SK-N-SH (cell line): ENCODE results near the gene PSMD8. TPM values are rescaled to one million over a fixed set of nuclear protein-coding genes. Genes with fewer than 3 reads are reported as not detected.

ENCODE experiments used
- CTCF ChIA-PET: fragments of 300-600, 350-600 bp; formaldehyde crosslinking; extraction: SDS; loops from one replicate; lab custom pipeline; 2021; lab: Yijun Ruan, JAX
- POLR2A ChIA-PET: fragments of 350-600 bp; sonication (Branson Sonifier 250); formaldehyde crosslinking; extraction: SDS; loops from one replicate; lab custom pipeline; 2020; ENCODE audit warnings: antibody characterized with exemption, inconsistent platforms; lab: Yijun Ruan, JAX
- DNase-seq: peaks from one replicate; pipeline ENCODE4 v3.0.0; 2012
- H2AFZ ChIP-seq: fragments of 200-600 bp; sonication (generic); 2 replicates; pipeline ENCODE4 v1.8.1; 2016; ENCODE audit warnings: antibody characterized with exemption, mild to moderate bottlenecking, low read depth
- H3F3A ChIP-seq: fragments of 200-600 bp; sonication (generic); replicated peaks from 2 replicates; pipeline ENCODE3; 2016; ENCODE audit warnings: antibody characterized with exemption, mild to moderate bottlenecking; ENCODE audit not compliant: insufficient read depth
- H3K27ac ChIP-seq, 2 experiments: fragments of 200-500 bp in 1 of 2; fragments of 200-600 bp in 1 of 2; sonication (Bioruptor generic) in 1 of 2; sonication (generic), shearing (Covaris generic) in 1 of 2; 2 replicates each; pipeline versions ENCODE4 v1.5.1 to v1.6.1; 2014 to 2016; ENCODE audit warnings: low read depth in 2 of 2, inconsistent platforms in 1 of 2, low read length in 1 of 2, mild to moderate bottlenecking in 1 of 2, mixed read lengths in 1 of 2
- H3K27me3 ChIP-seq: fragments of 200-600 bp; sonication (generic), shearing (Covaris generic); 2 replicates; pipeline ENCODE4 v1.6.1; 2016; ENCODE audit warnings: mixed run types; ENCODE audit not compliant: insufficient read depth
- H3K36me3 ChIP-seq, 2 experiments: fragments of 200-500 bp in 1 of 2; fragments of 200-600 bp in 1 of 2; sonication (Bioruptor generic) in 1 of 2; sonication (generic) in 1 of 2; replicated peaks in 1 of 2; 2 replicates each; pipeline versions ENCODE3 to v1.5.1; 2014 to 2016; ENCODE audit warnings: low read length in 1 of 2, mild to moderate bottlenecking in 1 of 2; ENCODE audit not compliant: insufficient read depth in 2 of 2, control insufficient read depth in 1 of 2
- H3K4me1 ChIP-seq, 2 experiments: fragments of 200-500 bp in 1 of 2; fragments of 200-600 bp in 1 of 2; sonication (Bioruptor generic) in 1 of 2; sonication (generic), shearing (Covaris generic) in 1 of 2; 2 replicates each; pipeline versions ENCODE4 v1.5.1 to v1.6.1; 2014 to 2016; ENCODE audit warnings: low read depth in 1 of 2, low read length in 1 of 2, mixed run types in 1 of 2; ENCODE audit not compliant: insufficient read depth in 2 of 2, control insufficient read depth in 1 of 2
- H3K4me2 ChIP-seq: fragments of 200-600 bp; sonication (generic), shearing (Covaris generic); 2 replicates; pipeline ENCODE4 v1.6.1; 2017; ENCODE audit warnings: mixed run types
- H3K4me3 ChIP-seq, 2 experiments: fragments of 200-500 bp in 1 of 2; fragments of 200-600 bp in 1 of 2; sonication (Bioruptor generic) in 1 of 2; sonication (generic), shearing (Covaris generic) in 1 of 2; 2 replicates each; pipeline versions ENCODE4 v1.5.1 to v1.8.1; 2014 to 2016; ENCODE audit warnings: low read depth in 2 of 2, inconsistent platforms in 1 of 2, low read length in 1 of 2, mild to moderate bottlenecking in 1 of 2, mixed read lengths in 1 of 2, moderate library complexity in 1 of 2
- H3K79me2 ChIP-seq: fragments of 200-600 bp; sonication (generic); 2 replicates; pipeline ENCODE4 v1.8.1; 2017; ENCODE audit warnings: mild to moderate bottlenecking; ENCODE audit not compliant: insufficient read depth
- H3K9ac ChIP-seq: fragments of 200-600 bp; sonication (generic); 2 replicates; pipeline ENCODE4 v1.6.1; 2017; ENCODE audit warnings: mixed run types
- H3K9me2 ChIP-seq: fragments of 200-600 bp; sonication (generic); 2 replicates; pipeline ENCODE4 v1.6.1; 2017; ENCODE audit warnings: mixed run types
- H3K9me3 ChIP-seq: fragments of 200-600 bp; sonication (generic); 2 replicates; pipeline ENCODE4 v1.6.1; 2017; ENCODE audit warnings: mixed run types, mild to moderate bottlenecking, moderate library complexity
- H4K20me1 ChIP-seq: fragments of 200-600 bp; sonication (generic); 2 replicates; pipeline ENCODE4 v1.6.1; 2017; ENCODE audit warnings: mild to moderate bottlenecking, mixed run types; ENCODE audit not compliant: insufficient read depth
- CHD2 ChIP-seq: fragments of 150-350 bp; IDR thresholded peaks from 2 replicates; pipeline ENCODE4 v1.6.1; 2018; ENCODE audit warnings: low read length; ENCODE audit not compliant: partially characterized antibody
- ELF1 ChIP-seq: IDR thresholded peaks from 2 replicates; pipeline ENCODE4 v1.4.0; 2012
- GABPA ChIP-seq: IDR thresholded peaks from 2 replicates; pipeline ENCODE4 v1.4.0; 2012; ENCODE audit warnings: low read depth, mild to moderate bottlenecking
- JUND ChIP-seq: IDR thresholded peaks from 2 replicates; pipeline ENCODE4 v1.4.0; 2012
- MEF2A ChIP-seq: IDR thresholded peaks from 2 replicates; pipeline ENCODE4 v1.4.0; 2012; ENCODE audit warnings: low read depth, borderline replicate concordance
- MXI1 ChIP-seq: IDR thresholded peaks from 2 replicates; pipeline ENCODE4 v1.6.1; 2012; ENCODE audit warnings: mild to moderate bottlenecking, low read depth, low read length, improper control_type of control experiment
- NFIC ChIP-seq: IDR thresholded peaks from 2 replicates; pipeline ENCODE4 v1.4.0; 2012; ENCODE audit warnings: borderline replicate concordance
- NRF1 ChIP-seq: IDR thresholded peaks from 2 replicates; pipeline ENCODE4 v1.6.1; 2012; ENCODE audit warnings: low read depth, mild to moderate bottlenecking, low read length
- POLR2AphosphoS5 ChIP-seq: IDR thresholded peaks from 2 replicates; pipeline ENCODE4 v1.6.1; 2012; ENCODE audit warnings: low read depth, low read length
- RAD21 ChIP-seq: IDR thresholded peaks from 2 replicates; pipeline ENCODE4 v1.6.1; 2012; ENCODE audit warnings: mild to moderate bottlenecking, low read length
- RCOR1 ChIP-seq: fragments of 150-350 bp; IDR thresholded peaks from 2 replicates; pipeline ENCODE4 v1.6.1; 2017; ENCODE audit warnings: antibody characterized with exemption, low read length
- SIN3A ChIP-seq: IDR thresholded peaks from 2 replicates; pipeline ENCODE4 v1.6.1; 2012; ENCODE audit warnings: low read depth, mild to moderate bottlenecking, low read length, moderate library complexity, borderline replicate concordance
- SMC3 ChIP-seq: IDR thresholded peaks from 2 replicates; pipeline ENCODE4 v1.6.1; 2012; ENCODE audit warnings: low read depth, low read length, improper control_type of control experiment
- TAF1 ChIP-seq: IDR thresholded peaks from 2 replicates; pipeline ENCODE4 v1.6.1; 2012; ENCODE audit warnings: low read depth, mild to moderate bottlenecking, low read length, moderate library complexity, borderline replicate concordance
- TEAD4 ChIP-seq: IDR thresholded peaks from 2 replicates; pipeline ENCODE4 v1.4.0; 2012; ENCODE audit warnings: mild to moderate bottlenecking, borderline replicate concordance; ENCODE audit not compliant: insufficient read depth
- YY1 ChIP-seq: IDR thresholded peaks from 2 replicates; pipeline ENCODE4 v1.4.0; 2012; ENCODE audit warnings: low read depth, mild to moderate bottlenecking
- WGBS: methylation state at CpG from one replicate; pipeline ENCODE4 v1.1.6; 2017; ENCODE audit warnings: low lambda C conversion rate; 5-methylcytosine and 5-hydroxymethylcytosine counted together
- polyA plus RNA-seq, 3 experiments: library from polyadenylated mRNA; depleted of rRNA; stranded (reverse); fragments of >200 nt; gene quantifications; 2 replicates each; pipeline ENCODE4 v1.2.3, GENCODE V29; 2012
- TF ChIP-seq, protein P1 (sequence below): fragments of 150-350 bp; IDR thresholded peaks from 2 replicates; pipeline ENCODE4 v1.6.1; 2016; ENCODE audit warnings: mild to moderate bottlenecking, low read depth, low read length
- TF ChIP-seq, protein P2 (sequence below): IDR thresholded peaks from 2 replicates; pipeline ENCODE4; 2012
- TF ChIP-seq, protein P3 (sequence below): fragments of 200-600 bp; sonication (generic); IDR thresholded peaks from 2 replicates; pipeline ENCODE4 v1.6.1; 2017; ENCODE audit warnings: antibody characterized with exemption, mild to moderate bottlenecking, moderate library complexity
- TF ChIP-seq, protein P4 (sequence below): IDR thresholded peaks from 2 replicates; pipeline ENCODE4 v1.4.0; 2012; ENCODE audit warnings: low read depth, borderline replicate concordance
- TF ChIP-seq, protein P5 (sequence below): IDR thresholded peaks from 2 replicates; pipeline ENCODE4 v1.4.0; 2012; ENCODE audit warnings: low read depth, borderline replicate concordance

PSMD8 gene
- polyA plus RNA-seq, 1 of the 3 experiments (the other 2 are of a cell fraction), result 400 TPM

DNA sequence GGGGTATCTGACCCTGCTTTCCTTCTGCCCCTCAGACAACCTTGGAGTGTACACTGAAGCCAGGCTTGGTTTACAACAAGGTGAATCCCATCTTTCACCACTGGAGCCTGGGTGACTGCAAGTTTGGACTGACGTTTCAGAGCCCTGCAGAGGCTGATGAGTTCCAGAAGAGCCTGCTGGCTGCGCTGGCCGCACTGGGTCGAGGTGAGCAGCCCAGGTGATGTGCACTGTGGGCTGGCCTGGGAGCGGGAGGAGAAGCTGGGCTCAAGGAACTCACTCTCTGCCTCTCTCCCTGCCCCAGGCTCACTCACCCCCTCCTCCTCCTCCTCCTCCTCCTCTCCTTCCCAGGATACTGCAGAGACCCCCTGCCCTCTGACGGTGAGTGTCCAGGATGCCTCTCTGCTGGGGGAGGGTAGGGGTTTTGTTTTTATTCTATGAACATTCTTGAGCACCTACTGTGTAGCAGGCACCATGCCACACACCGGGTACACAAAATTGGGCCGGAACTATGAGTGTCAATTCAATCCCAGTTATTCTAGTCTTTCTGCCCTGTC is 17.6 kb downstream of the PSMD8 start:
- Histone ChIP-seq H3K27me3 (no peaks in the 10 kb centered on the region), H3K4me2 (no peak overlapping the region), H3K36me3 (peaks cover 22 to 35% of the 10 kb centered on the region in 2 experiments), H3K79me2 (peaks cover 32% of the 10 kb centered on the region), H3K27ac (no peak overlapping the region), H3K9me3 (no peaks in the 10 kb centered on the region), H3K9me2 (no peaks in the 10 kb centered on the region), H3F3A (peaks cover 17% of the 10 kb centered on the region), H3K4me3 (no peak overlapping the region), H4K20me1 (no peaks in the 10 kb centered on the region), H2AFZ (no peak overlapping the region), H3K4me1 (peaks cover 9 to 10% of the 10 kb centered on the region in 2 experiments; a peak in 2 of 4 replicates), H3K9ac (no peak overlapping the region)
- ChIA-PET POLR2A (no interaction called here), CTCF (interaction anchor here (0.6 to 1.0 kb wide), 2 partner anchors 11 to 541 kb away, joined by 3 read pairs; partner anchors contain the start of gene FAM98C)
- 87% methylated on average over 8 of the region's 8 CpGs for WGBS
- no peak for TF ChIP-seq MEF2A
- TF ChIP-seq, protein P1, sequence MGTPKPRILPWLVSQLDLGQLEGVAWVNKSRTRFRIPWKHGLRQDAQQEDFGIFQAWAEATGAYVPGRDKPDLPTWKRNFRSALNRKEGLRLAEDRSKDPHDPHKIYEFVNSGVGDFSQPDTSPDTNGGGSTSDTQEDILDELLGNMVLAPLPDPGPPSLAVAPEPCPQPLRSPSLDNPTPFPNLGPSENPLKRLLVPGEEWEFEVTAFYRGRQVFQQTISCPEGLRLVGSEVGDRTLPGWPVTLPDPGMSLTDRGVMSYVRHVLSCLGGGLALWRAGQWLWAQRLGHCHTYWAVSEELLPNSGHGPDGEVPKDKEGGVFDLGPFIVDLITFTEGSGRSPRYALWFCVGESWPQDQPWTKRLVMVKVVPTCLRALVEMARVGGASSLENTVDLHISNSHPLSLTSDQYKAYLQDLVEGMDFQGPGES, result no peak
- no peak for TF ChIP-seq NFIC
- TF ChIP-seq POLR2AphosphoS5, result no peak
- no peak for DNase-seq

DNA sequence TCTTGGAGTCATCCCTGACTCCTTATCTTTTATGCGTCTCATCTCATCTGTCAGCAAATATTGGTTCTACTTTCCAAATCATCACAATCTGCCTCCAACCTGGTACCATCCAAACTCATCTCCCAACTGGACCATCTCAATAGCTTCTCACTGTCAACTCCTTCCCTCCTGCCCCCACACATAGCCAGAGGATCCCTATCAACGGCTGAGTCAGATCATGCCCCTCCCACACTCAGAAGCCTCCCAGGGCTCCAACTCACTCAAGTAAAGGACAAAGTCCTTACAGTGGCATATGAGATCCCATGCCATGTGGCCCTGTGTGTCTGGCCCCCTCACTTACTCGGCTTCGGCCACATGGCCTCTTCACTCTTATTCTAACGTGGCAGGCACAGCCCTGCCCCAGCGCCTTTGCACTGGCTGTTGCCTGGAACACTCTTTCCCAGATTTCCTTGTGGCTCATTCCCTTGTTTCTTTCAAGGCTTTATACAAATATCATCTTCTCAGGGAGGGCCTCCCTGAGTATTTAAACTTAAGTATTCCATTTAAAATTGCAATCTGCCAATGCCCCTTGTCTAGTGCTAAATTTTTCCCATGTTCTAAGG is 18.4 kb downstream of the PSMD8 start:
- H3K9me2 ChIP-seq, result no peaks in the 10 kb centered on the region
- ChIA-PET CTCF (interaction anchor here (1.2 to 2.9 kb wide), 2 partner anchors 9 to 10 kb away, joined by 3 to 13 read pairs; partner anchors contain the start of gene FAM98C), POLR2A (no interaction called here)
- no peak overlapping the region for H3K27ac ChIP-seq
- H3F3A ChIP-seq, result peaks cover 10% of the 10 kb centered on the region
- peaks cover 32% of the 10 kb centered on the region for H3K79me2 ChIP-seq
- no peaks in the 10 kb centered on the region for H4K20me1 ChIP-seq
- no peak overlapping the region for H2AFZ ChIP-seq
- DNase-seq, result no peak
- H3K4me1 ChIP-seq, result peaks cover 7 to 9% of the 10 kb centered on the region in 2 experiments; a peak in 2 of 4 replicates
- TF ChIP-seq RCOR1, result no peak
- TF ChIP-seq MXI1, result no peak
- no peak for TF ChIP-seq CHD2
- TF ChIP-seq, protein P2, sequence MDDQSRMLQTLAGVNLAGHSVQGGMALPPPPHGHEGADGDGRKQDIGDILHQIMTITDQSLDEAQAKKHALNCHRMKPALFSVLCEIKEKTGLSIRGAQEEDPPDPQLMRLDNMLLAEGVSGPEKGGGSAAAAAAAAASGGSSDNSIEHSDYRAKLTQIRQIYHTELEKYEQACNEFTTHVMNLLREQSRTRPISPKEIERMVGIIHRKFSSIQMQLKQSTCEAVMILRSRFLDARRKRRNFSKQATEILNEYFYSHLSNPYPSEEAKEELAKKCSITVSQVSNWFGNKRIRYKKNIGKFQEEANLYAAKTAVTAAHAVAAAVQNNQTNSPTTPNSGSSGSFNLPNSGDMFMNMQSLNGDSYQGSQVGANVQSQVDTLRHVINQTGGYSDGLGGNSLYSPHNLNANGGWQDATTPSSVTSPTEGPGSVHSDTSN, result no peak
- TF ChIP-seq NRF1, result no peak
- TF ChIP-seq GABPA, result no peak
- no peak for TF ChIP-seq SIN3A
- TF ChIP-seq, protein P3, sequence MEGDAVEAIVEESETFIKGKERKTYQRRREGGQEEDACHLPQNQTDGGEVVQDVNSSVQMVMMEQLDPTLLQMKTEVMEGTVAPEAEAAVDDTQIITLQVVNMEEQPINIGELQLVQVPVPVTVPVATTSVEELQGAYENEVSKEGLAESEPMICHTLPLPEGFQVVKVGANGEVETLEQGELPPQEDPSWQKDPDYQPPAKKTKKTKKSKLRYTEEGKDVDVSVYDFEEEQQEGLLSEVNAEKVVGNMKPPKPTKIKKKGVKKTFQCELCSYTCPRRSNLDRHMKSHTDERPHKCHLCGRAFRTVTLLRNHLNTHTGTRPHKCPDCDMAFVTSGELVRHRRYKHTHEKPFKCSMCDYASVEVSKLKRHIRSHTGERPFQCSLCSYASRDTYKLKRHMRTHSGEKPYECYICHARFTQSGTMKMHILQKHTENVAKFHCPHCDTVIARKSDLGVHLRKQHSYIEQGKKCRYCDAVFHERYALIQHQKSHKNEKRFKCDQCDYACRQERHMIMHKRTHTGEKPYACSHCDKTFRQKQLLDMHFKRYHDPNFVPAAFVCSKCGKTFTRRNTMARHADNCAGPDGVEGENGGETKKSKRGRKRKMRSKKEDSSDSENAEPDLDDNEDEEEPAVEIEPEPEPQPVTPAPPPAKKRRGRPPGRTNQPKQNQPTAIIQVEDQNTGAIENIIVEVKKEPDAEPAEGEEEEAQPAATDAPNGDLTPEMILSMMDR, result no peak
- no peak for TF ChIP-seq SMC3
- TF ChIP-seq, protein P4, sequence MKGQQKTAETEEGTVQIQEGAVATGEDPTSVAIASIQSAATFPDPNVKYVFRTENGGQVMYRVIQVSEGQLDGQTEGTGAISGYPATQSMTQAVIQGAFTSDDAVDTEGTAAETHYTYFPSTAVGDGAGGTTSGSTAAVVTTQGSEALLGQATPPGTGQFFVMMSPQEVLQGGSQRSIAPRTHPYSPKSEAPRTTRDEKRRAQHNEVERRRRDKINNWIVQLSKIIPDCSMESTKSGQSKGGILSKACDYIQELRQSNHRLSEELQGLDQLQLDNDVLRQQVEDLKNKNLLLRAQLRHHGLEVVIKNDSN, result no peak
- TF ChIP-seq, protein P5, sequence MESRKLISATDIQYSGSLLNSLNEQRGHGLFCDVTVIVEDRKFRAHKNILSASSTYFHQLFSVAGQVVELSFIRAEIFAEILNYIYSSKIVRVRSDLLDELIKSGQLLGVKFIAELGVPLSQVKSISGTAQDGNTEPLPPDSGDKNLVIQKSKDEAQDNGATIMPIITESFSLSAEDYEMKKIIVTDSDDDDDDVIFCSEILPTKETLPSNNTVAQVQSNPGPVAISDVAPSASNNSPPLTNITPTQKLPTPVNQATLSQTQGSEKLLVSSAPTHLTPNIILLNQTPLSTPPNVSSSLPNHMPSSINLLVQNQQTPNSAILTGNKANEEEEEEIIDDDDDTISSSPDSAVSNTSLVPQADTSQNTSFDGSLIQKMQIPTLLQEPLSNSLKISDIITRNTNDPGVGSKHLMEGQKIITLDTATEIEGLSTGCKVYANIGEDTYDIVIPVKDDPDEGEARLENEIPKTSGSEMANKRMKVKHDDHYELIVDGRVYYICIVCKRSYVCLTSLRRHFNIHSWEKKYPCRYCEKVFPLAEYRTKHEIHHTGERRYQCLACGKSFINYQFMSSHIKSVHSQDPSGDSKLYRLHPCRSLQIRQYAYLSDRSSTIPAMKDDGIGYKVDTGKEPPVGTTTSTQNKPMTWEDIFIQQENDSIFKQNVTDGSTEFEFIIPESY, result no peak
- no peak for TF ChIP-seq TEAD4
- no peak for TF ChIP-seq TAF1
- TF ChIP-seq RAD21, result no peak
- no peak for TF ChIP-seq YY1
- no peak for TF ChIP-seq ELF1
- no peak for TF ChIP-seq JUND
- H3K36me3 ChIP-seq, result peaks cover 22 to 35% of the 10 kb centered on the region in 2 experiments
- H3K4me2 ChIP-seq, result no peak overlapping the region
- H3K4me3 ChIP-seq, result no peak overlapping the region
- no peaks in the 10 kb centered on the region for H3K9me3 ChIP-seq
- no peak overlapping the region for H3K9ac ChIP-seq
- no peaks in the 10 kb centered on the region for H3K27me3 ChIP-seq
- 78% methylated on average over 6 of the region's 6 CpGs for WGBS
